NCI-H1436 treated with DMSO at 0.1 percent for 48 hours (cell line): ENCODE results near the gene CDKN2D.

ENCODE experiments used
- DNase-seq: peaks from one replicate; lab custom pipeline; 2025; lab: John Stamatoyannopoulos, UW

The CDKN2D gene

DNA sequence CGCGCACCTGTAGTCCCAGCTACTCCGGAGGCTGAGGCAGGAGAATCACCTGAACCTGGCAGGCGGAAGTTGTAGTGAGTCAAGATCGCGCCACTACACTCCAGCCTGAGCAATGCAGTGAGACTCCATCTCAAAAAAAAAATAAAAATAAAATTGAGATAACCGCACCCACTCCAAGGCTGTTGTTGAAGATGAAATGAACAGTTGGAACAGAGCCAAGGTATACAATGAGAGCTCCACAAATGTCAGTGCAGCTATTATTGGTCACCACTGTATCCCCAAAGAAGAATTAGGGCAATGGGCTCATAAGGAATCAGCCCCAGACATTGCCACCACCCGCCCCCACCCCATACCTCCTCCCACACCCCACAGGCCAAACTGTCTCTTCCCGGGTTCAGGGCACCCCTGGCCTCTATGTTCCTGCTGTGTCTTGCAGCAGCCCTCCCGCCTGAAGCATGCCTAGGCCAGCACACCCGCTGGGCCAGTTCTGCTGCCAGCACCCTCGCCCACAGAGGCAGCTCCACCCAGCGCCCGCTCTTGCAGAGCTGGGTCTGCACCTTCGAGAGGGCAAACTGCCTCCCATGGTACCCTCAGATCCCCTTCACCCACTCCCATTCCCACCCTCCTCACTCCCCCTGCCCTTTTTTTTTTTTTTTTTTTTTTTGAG lies 48.0 kb downstream of the CDKN2D start:
- no peak for DNase-seq

GRCh38 chr19:10519421-10519820 lies 49.4 kb downstream of the CDKN2D start:
- no peak for DNase-seq

- no peak for DNase-seq
These were observed 50.1 kb downstream of the CDKN2D start for GRCh38 chr19:10518444-10519361.

- DNase-seq = no peak
These were observed 50.9 kb downstream of the CDKN2D start for GRCh38 chr19:10517760-10518443.

DNA sequence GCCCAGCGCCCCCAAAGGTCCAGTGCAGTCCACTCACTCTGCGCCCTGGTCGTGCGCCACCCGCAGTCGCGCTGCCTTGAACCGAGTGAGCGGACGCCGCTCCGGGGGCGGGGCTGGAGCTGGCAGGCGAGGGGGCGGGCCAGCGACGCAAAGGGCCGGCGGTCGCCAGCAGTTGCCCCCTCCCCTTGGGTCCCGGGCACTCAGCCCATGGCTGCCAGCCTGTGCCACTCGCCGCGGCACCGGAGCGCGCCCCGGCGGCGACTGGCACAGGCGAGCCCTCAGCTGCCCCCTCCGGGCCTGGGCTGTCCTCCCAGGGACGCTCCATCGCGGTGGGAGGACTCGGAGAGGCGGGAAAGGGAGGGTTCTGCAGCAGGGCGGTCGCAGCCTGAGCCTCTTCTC lies 51.4 kb downstream of the CDKN2D start, which contains the start of gene S1PR5:
S1PR5 (minus strand) TSS at position 87 of the 399 bp plus-strand sequence. CDS start 2,436 bp downstream, outside the sequence.
- DNase-seq = no peak

GRCh38 chr19:10516671-10517286 lies 52.0 kb downstream of the CDKN2D start:
- no peak for DNase-seq
